H1 (cell line): ENCODE data around the gene SKP1. TPM values are rescaled to one million over a fixed set of nuclear protein-coding genes. Genes with fewer than 3 reads are reported as not detected.

Experiments
- CTCF ChIA-PET: fragments of 300-600 bp; sonication (Branson Sonifier 250); formaldehyde crosslinking; loops from one replicate; lab custom pipeline; 2021; ENCODE audit not compliant: partially characterized antibody; lab: Charles Lee
- POLR2A ChIA-PET: fragments of 300-600 bp; sonication (Branson Sonifier 250); formaldehyde crosslinking; loops from one replicate; lab custom pipeline; 2021; ENCODE audit warnings: inconsistent platforms; ENCODE audit not compliant: partially characterized antibody; lab: Charles Lee
- DNase-seq, 2 experiments: peaks; one replicate each; pipeline versions ENCODE4 v3.0.0 to v3.0.0-alpha.2; 2010 to 2022; ENCODE audit warnings: low spot score in 2 of 2, low read depth in 1 of 2, mixed read lengths in 1 of 2
- FAIRE-seq: peaks from 2 replicates; lab custom pipeline; 2011; peaks lifted over from hg19 to GRCh38; lab: Jason Lieb, UNC
- H2AFZ ChIP-seq: 2 replicates; pipeline ENCODE4 v1.8.1; 2012; ENCODE audit warnings: low read length, inconsistent platforms
- H2AK5ac ChIP-seq: 2 replicates; pipeline ENCODE4 v1.6.1; 2013; ENCODE audit warnings: low read depth, low read length
- H2BK120ac ChIP-seq: replicated peaks from 2 replicates; pipeline ENCODE3; 2013; ENCODE audit warnings: low read depth, low read length, inconsistent platforms
- H2BK12ac ChIP-seq: 2 replicates; pipeline ENCODE4 v1.6.1; 2013; ENCODE audit warnings: low read depth, low read length
- H2BK15ac ChIP-seq: 2 replicates; pipeline ENCODE4 v1.6.1; 2013; ENCODE audit warnings: low read length
- H2BK20ac ChIP-seq: 2 replicates; pipeline ENCODE4 v1.6.1; 2013; ENCODE audit warnings: low read length
- H2BK5ac ChIP-seq: 2 replicates; pipeline ENCODE4 v1.6.1; 2013; ENCODE audit warnings: low read depth, low read length
- H3K14ac ChIP-seq: 2 replicates; pipeline ENCODE4 v1.6.1; 2013; ENCODE audit warnings: inconsistent platforms; ENCODE audit not compliant: insufficient read length
- H3K18ac ChIP-seq: 2 replicates; pipeline ENCODE4 v1.6.1; 2013; ENCODE audit warnings: low read length; ENCODE audit errors: extremely low read depth
- H3K23ac ChIP-seq: 2 replicates; pipeline ENCODE4 v1.6.1; 2013; ENCODE audit warnings: inconsistent platforms; ENCODE audit not compliant: insufficient read length
- H3K23me2 ChIP-seq: 2 replicates; pipeline ENCODE4 v1.6.1; 2013; ENCODE audit warnings: low read depth, low read length
- H3K27ac ChIP-seq: 2 replicates; pipeline ENCODE4 v1.6.1; 2011; ENCODE audit warnings: low read depth, low read length, inconsistent platforms
- H3K27me3 ChIP-seq, 4 experiments: replicated peaks in 1 of 4; 1 replicate in 1 of 4; 2 replicates in 3 of 4; pipeline versions ENCODE4 v1.6.1 to v1.8.1; 2011 to 2013; ENCODE audit warnings: low read length in 3 of 4, mild to moderate bottlenecking in 3 of 4, inconsistent platforms in 2 of 4, mixed read lengths in 2 of 4, moderate library complexity in 1 of 4; ENCODE audit not compliant: control insufficient read depth in 3 of 4, insufficient read depth in 3 of 4; ENCODE audit errors: extremely low read depth in 1 of 4
- H3K36me3 ChIP-seq, 4 experiments: 2 replicates each; pipeline versions ENCODE4 v1.6.1 to v1.8.1; 2011 to 2013; ENCODE audit warnings: mild to moderate bottlenecking in 4 of 4, low read length in 3 of 4, moderate library complexity in 2 of 4, control low read depth in 1 of 4, inconsistent platforms in 1 of 4; ENCODE audit not compliant: insufficient read depth in 4 of 4, control insufficient read depth in 2 of 4
- H3K4ac ChIP-seq: replicated peaks from 2 replicates; pipeline ENCODE3; 2013; ENCODE audit warnings: low read length, low read depth, mixed read lengths, inconsistent platforms; ENCODE audit not compliant: insufficient read length
- H3K4me1 ChIP-seq, 4 experiments: replicated peaks in 1 of 4; 1 replicate in 1 of 4; 2 replicates in 3 of 4; pipeline versions ENCODE4 v1.6.1 to v1.8.1; 2011 to 2013; ENCODE audit warnings: low read length in 3 of 4, inconsistent platforms in 2 of 4, mixed read lengths in 1 of 4; ENCODE audit not compliant: insufficient read depth in 4 of 4, control insufficient read depth in 3 of 4
- H3K4me2 ChIP-seq, 2 experiments: 2 replicates each; pipeline versions ENCODE4 v1.6.1 to v1.8.1; 2011 to 2013; ENCODE audit warnings: low read depth in 2 of 2, low read length in 2 of 2, control low read depth in 1 of 2, inconsistent platforms in 1 of 2, mild to moderate bottlenecking in 1 of 2; ENCODE audit not compliant: insufficient read depth in 1 of 2
- H3K4me3 ChIP-seq, 4 experiments: fragments of 200-600, 300-600 bp in 1 of 4; sonication (generic), shearing (Covaris generic), sonication (Bioruptor Twin) in 1 of 4; 2 replicates each; pipeline versions ENCODE4 v1.5.1 to v1.8.1; 2011 to 2016; ENCODE audit warnings: low read length in 4 of 4, low read depth in 3 of 4, control low read depth in 2 of 4, inconsistent platforms in 2 of 4, mild to moderate bottlenecking in 2 of 4, mixed read lengths in 1 of 4, moderate library complexity in 1 of 4; ENCODE audit not compliant: insufficient read depth in 2 of 4; ENCODE audit errors: extremely low read depth in 1 of 4
- H3K56ac ChIP-seq: replicated peaks from 2 replicates; pipeline ENCODE3; 2013; ENCODE audit warnings: low read depth, mild to moderate bottlenecking, mixed read lengths, low read length, inconsistent platforms; ENCODE audit not compliant: insufficient read length
- H3K79me1 ChIP-seq: 2 replicates; pipeline ENCODE4 v1.6.1; 2013; ENCODE audit warnings: low read depth, low read length, control low read depth
- H3K79me2 ChIP-seq, 2 experiments: 2 replicates each; pipeline versions ENCODE4 v1.6.1 to v1.8.1; 2012 to 2013; ENCODE audit warnings: low read length in 2 of 2, mild to moderate bottlenecking in 2 of 2, inconsistent platforms in 1 of 2; ENCODE audit not compliant: insufficient read depth in 2 of 2, control insufficient read depth in 1 of 2
- H3K9ac ChIP-seq, 4 experiments: replicated peaks in 1 of 4; 1 replicate in 1 of 4; 2 replicates in 3 of 4; pipeline versions ENCODE4 v1.6.1 to v1.8.1; 2011 to 2013; ENCODE audit warnings: low read depth in 3 of 4, low read length in 3 of 4, control low read depth in 2 of 4, mild to moderate bottlenecking in 2 of 4, moderate library complexity in 2 of 4, inconsistent platforms in 1 of 4; ENCODE audit errors: extremely low read depth in 1 of 4
- H3K9me3 ChIP-seq, 2 experiments: 2 replicates each; pipeline versions ENCODE4 v1.6.1 to v1.8.1; 2012 to 2013; ENCODE audit warnings: mild to moderate bottlenecking in 2 of 2, moderate library complexity in 2 of 2, control low read depth in 1 of 2, inconsistent platforms in 1 of 2, low read depth in 1 of 2, low read length in 1 of 2, mixed read lengths in 1 of 2; ENCODE audit not compliant: insufficient read depth in 2 of 2
- H4K20me1 ChIP-seq, 2 experiments: replicated peaks in 1 of 2; 2 replicates each; pipeline versions ENCODE3 to v1.8.1; 2011 to 2013; ENCODE audit warnings: inconsistent platforms in 2 of 2, low read length in 2 of 2, mild to moderate bottlenecking in 1 of 2; ENCODE audit not compliant: insufficient read depth in 2 of 2, control insufficient read depth in 1 of 2
- H4K5ac ChIP-seq: 2 replicates; pipeline ENCODE4 v1.6.1; 2013; ENCODE audit warnings: low read length, low read depth, mixed read lengths, inconsistent platforms; ENCODE audit not compliant: insufficient read length
- H4K8ac ChIP-seq: 2 replicates; pipeline ENCODE4 v1.8.0; 2013; ENCODE audit warnings: mild to moderate bottlenecking, moderate library complexity, low read length, inconsistent platforms; ENCODE audit not compliant: insufficient read depth; ENCODE audit errors: extremely low read depth
- H4K91ac ChIP-seq: replicated peaks from 2 replicates; pipeline ENCODE3; 2013; ENCODE audit warnings: low read length, mixed read lengths, inconsistent platforms; ENCODE audit not compliant: insufficient read length
- ASH2L ChIP-seq: fragments of 200-600, 300-600 bp; sonication (generic); IDR thresholded peaks from one replicate; pipeline ENCODE4 v1.7.1; 2017; ENCODE audit warnings: low read length
- BRCA1 ChIP-seq: IDR thresholded peaks from 2 replicates; pipeline ENCODE4 v1.6.1; 2012; ENCODE audit warnings: low read depth, low read length, improper control_type of control experiment
- EP300 ChIP-seq, 2 experiments: IDR thresholded peaks; 1 replicate in 1 of 2; 2 replicates in 1 of 2; pipeline ENCODE4 v1.6.1; 2011 to 2012; ENCODE audit warnings: low read depth in 2 of 2, low read length in 2 of 2, mild to moderate bottlenecking in 2 of 2, borderline replicate concordance in 1 of 2, inconsistent platforms in 1 of 2, moderate library complexity in 1 of 2
- JUN ChIP-seq: IDR thresholded peaks from 2 replicates; pipeline ENCODE4 v1.6.1; 2011; ENCODE audit warnings: low read depth, mild to moderate bottlenecking, improper control_type of control experiment, low read length
- MAFK ChIP-seq: IDR thresholded peaks from 2 replicates; pipeline ENCODE4 v1.6.1; 2012; ENCODE audit warnings: low read depth, mild to moderate bottlenecking, improper control_type of control experiment, low read length
- MAX ChIP-seq: IDR thresholded peaks from 2 replicates; pipeline ENCODE4 v1.6.1; 2012; ENCODE audit warnings: inconsistent platforms
- SP1 ChIP-seq: IDR thresholded peaks from 2 replicates; pipeline ENCODE4 v1.6.1; 2011; ENCODE audit warnings: low read depth, low read length
- SP4 ChIP-seq: IDR thresholded peaks from 2 replicates; pipeline ENCODE4 v1.6.1; 2012; ENCODE audit warnings: low read length, inconsistent platforms
- YY1 ChIP-seq: IDR thresholded peaks from 2 replicates; pipeline ENCODE4 v1.6.1; 2011; ENCODE audit warnings: low read depth, mild to moderate bottlenecking, low read length
- whole genome bisulfite sequencing, 2 experiments: shearing (Covaris generic) in 1 of 2; methylation state at CpG; one replicate each; pipeline versions ENCODE4 v1.1.6 to v1.1.7; 2013 to 2015; ENCODE audit warnings: low lambda C conversion rate in 2 of 2, mixed read lengths in 2 of 2, inconsistent platforms in 1 of 2, low coverage in 1 of 2, missing lambda C conversion rate in 1 of 2; ENCODE audit not compliant: insufficient replicate concordance in 2 of 2, insufficient coverage in 1 of 2, insufficient read length in 1 of 2; ENCODE audit errors: extremely low coverage in 1 of 2, missing lambda C conversion rate in 1 of 2; 5-methylcytosine and 5-hydroxymethylcytosine counted together
- polyA plus RNA-seq, 7 experiments: library from polyadenylated mRNA; depleted of rRNA in 3 of 7; stranded (reverse) in 5 of 7; unstranded in 2 of 7; fragments of >200 nt in 5 of 7; fragments of 200-250 nt in 2 of 7; gene quantifications; 1 replicate in 5 of 7; 2 replicates in 1 of 7; 4 replicates in 1 of 7; pipeline versions ENCODE4 v1.2.1 to v1.2.3, GENCODE V29; 2011 to 2013; ENCODE audit warnings: missing spikeins in 2 of 7, mixed read lengths in 2 of 7
- total RNA-seq: library from RNA; stranded (reverse); fragmentation: NEBNext Ultra II Directional; extraction: Animal tissue kit (Norgen Biotek cat#: 25700); gene quantifications from 2 replicates; pipeline ENCODE4 v1.2.1, GENCODE V29; 2021
- TF ChIP-seq, protein P1 (sequence below), 3 experiments: IDR thresholded peaks; 1 replicate in 2 of 3; 2 replicates in 1 of 3; pipeline versions ENCODE4 v1.5.1 to v1.6.1; 2011; ENCODE audit warnings: low read length in 3 of 3, mild to moderate bottlenecking in 3 of 3, inconsistent platforms in 2 of 3, low read depth in 1 of 3, moderate library complexity in 1 of 3; ENCODE audit not compliant: insufficient read depth in 1 of 3; ENCODE audit errors: control extremely low read depth in 1 of 3

SKP1 gene
- total and polyA plus RNA-seq, 2 of the 8 experiments (the other 6 are each of a cell fraction or from before 2014, with no cell fraction given) = 163 to 332 TPM

GRCh38 chr5:134133188-134133994 lies 43.4 kb downstream of the SKP1 start:
- H3K4ac ChIP-seq = no peak overlapping the region
- no peak overlapping the region for H3K4me3 ChIP-seq
- no peak overlapping the region for H3K27ac ChIP-seq
- no peak overlapping the region for H2BK12ac ChIP-seq
- ChIA-PET POLR2A (interaction anchor here (0.6 to 1.5 kb wide), 5 partner anchors 9 to 98 kb away, joined by 3 to 4 read pairs (median 3); partner anchors contain the start of gene SKP1), CTCF (interaction anchor here (1.0 to 24.3 kb wide), 5 partner anchors 10 to 98 kb away, joined by 3 to 629 read pairs (median 7); no protein-coding TSS in a partner anchor)
- no peak overlapping the region for H4K5ac ChIP-seq
- H3K56ac ChIP-seq = no peak overlapping the region
- DNase-seq (no peak), FAIRE-seq (no peak)
- no peaks in the 10 kb centered on the region for H3K9me3 ChIP-seq
- no peaks in the 10 kb centered on the region for H3K23me2 ChIP-seq
- peaks cover 6% of the 10 kb centered on the region for H3K79me1 ChIP-seq
- no peak overlapping the region for H3K18ac ChIP-seq
- H2AK5ac ChIP-seq = no peak overlapping the region
- H3K14ac ChIP-seq = no peak overlapping the region
- H4K20me1 ChIP-seq = peaks cover 12 to 40% of the 10 kb centered on the region in 2 experiments
- no peak overlapping the region for H2BK20ac ChIP-seq
- no peak overlapping the region for H4K91ac ChIP-seq
- H2BK120ac ChIP-seq = no peak overlapping the region
- no peak overlapping the region for H3K23ac ChIP-seq
- no peak overlapping the region for H2BK15ac ChIP-seq
- no peak overlapping the region for H2AFZ ChIP-seq
- no peak overlapping the region for H2BK5ac ChIP-seq
- no peaks in the 10 kb centered on the region for H3K27me3 ChIP-seq
- H3K4me2 ChIP-seq = no peak overlapping the region
- H3K9ac ChIP-seq = no peak overlapping the region
- peaks cover 0 to 6% (median under 1%) of the 10 kb centered on the region in 4 experiments; a peak in 2 of 8 replicates for H3K36me3 ChIP-seq
- no peaks in the 10 kb centered on the region; a peak in 1 of 4 replicates for H3K79me2 ChIP-seq
- H4K8ac ChIP-seq = no peak overlapping the region
- H3K4me1 ChIP-seq = peaks cover 0 to 5% (median 2%) of the 10 kb centered on the region in 4 experiments; a peak in 3 of 7 replicates
- 89% methylated on average over 9 of the region's 9 CpGs; no CpG with 5 or more reads in 1 of the 2 experiments for WGBS, 2 experiments
- TF ChIP-seq SP4 (no peak), SP1 (no peak), ASH2L (no peak), BRCA1 (no peak), MAX (no peak), JUN (no peak), MAFK (no peak), EP300 (IDR thresholded peaks at IDR 0.05; ENCODE audit: borderline replicate concordance in 1 of 2, low read depth in 2 of 2, low read length in 2 of 2) (no peak), YY1 (no peak)
- TF ChIP-seq, protein P1, sequence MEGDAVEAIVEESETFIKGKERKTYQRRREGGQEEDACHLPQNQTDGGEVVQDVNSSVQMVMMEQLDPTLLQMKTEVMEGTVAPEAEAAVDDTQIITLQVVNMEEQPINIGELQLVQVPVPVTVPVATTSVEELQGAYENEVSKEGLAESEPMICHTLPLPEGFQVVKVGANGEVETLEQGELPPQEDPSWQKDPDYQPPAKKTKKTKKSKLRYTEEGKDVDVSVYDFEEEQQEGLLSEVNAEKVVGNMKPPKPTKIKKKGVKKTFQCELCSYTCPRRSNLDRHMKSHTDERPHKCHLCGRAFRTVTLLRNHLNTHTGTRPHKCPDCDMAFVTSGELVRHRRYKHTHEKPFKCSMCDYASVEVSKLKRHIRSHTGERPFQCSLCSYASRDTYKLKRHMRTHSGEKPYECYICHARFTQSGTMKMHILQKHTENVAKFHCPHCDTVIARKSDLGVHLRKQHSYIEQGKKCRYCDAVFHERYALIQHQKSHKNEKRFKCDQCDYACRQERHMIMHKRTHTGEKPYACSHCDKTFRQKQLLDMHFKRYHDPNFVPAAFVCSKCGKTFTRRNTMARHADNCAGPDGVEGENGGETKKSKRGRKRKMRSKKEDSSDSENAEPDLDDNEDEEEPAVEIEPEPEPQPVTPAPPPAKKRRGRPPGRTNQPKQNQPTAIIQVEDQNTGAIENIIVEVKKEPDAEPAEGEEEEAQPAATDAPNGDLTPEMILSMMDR (IDR thresholded peaks at IDR 0.05; ENCODE audit: control extremely low read depth in 1 of 3, insufficient read depth in 1 of 3, low read depth in 1 of 3, low read length in 3 of 3) = no peak
